ENCODE data around the gene MCM3AP. TPM values are rescaled to one million over a fixed set of nuclear protein-coding genes. Genes with fewer than 3 reads are reported as not detected.
"Not testable (repeated sequence)": the region's sequence is repeated elsewhere in the genome, so short reads cannot be mapped to it uniquely, and the experiment has no call there.

Gene MCM3AP
- total RNA-seq, 1 donor from 2014 or later = 137 TPM

- Mint-ChIP-seq H3K9me3 (no peaks in the 10 kb centered on the region), H3K27ac (peak overlapping the region; percentile 95), H3K4me1 (ENCODE audit: low read depth) (peaks cover 43% of the 10 kb centered on the region), H3K36me3 (ENCODE audit: low read depth) (peaks cover 19% of the 10 kb centered on the region), H3K4me3 (peak overlapping the region; percentile 93), H3K27me3 (ENCODE audit: insufficient read depth) (no peaks in the 10 kb centered on the region)
- no peak for DNase-seq (ENCODE audit: low spot score)
- intact Hi-C loops (cut with micrococcal nuclease) = loop anchor here (2.0 to 10.0 kb wide), 2 partner anchors 46 to 348 kb away; no protein-coding TSS in a partner anchor
Observed at GRCh38 chr21:46322351-46323226, 37.2 kb upstream of the MCM3AP start.

DNA sequence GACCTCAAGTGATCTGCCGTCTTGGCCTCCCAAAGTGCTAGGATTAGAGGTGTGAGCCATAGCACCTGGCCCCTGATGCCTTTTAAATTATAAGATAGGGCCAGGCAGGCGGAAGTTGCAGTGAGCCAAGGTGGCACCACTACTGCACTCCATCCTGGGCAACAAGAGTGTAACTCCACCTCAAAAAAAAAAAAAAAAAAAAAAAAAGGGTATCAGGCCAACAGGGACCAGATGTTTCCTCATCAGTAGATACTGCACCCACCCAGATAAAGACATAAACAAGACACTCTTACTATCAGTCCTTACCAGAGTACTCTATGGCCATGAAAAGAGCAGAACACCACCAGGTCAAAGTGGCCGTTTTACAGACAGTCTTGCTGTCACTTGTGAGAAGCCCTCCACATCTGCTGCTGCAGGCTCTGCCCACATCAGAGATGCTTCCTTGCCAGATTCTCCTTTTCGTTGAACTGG, 35.0 kb upstream of the MCM3AP start:
- intact Hi-C loops (cut with micrococcal nuclease) = loop anchor here (10.0 kb wide), 1 partner anchor 346 kb away; no protein-coding TSS in a partner anchor
- Mint-ChIP-seq H3K9me3 (no peaks in the 10 kb centered on the region), H3K4me1 (ENCODE audit: low read depth) (peaks cover 30% of the 10 kb centered on the region), H3K27me3 (ENCODE audit: insufficient read depth) (no peaks in the 10 kb centered on the region), H3K27ac (peak overlapping the region; percentile 29), H3K36me3 (ENCODE audit: low read depth) (peaks cover 8% of the 10 kb centered on the region), H3K4me3 (peak overlapping the region; percentile 41)
- DNase-seq (ENCODE audit: low spot score) = no peak

DNA sequence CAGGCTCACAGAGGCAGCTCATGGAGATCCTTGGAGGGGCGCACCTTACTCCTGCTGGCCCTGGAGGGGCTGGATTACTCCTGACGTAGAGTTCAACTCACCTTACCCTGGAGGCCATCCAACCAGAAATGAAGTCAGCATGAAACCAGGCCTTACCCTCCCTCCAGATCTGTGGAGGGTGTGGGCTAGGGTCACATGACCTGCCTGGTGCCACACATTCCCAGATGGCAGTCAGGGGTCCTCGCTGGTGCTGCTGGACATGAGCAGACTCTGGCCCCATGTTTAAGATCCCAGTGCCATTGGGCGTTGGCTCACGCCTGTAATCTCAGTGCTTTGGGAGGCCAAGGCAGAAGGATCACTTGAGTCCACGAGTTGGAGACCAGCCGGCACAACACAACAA, 33.8 kb upstream of the MCM3AP start:
- no peak for DNase-seq (ENCODE audit: low spot score)
- intact Hi-C loops (cut with micrococcal nuclease) = no loop called here
- H3K36me3 Mint-ChIP-seq (ENCODE audit: low read depth) = peaks cover 7% of the 10 kb centered on the region
- H3K9me3 Mint-ChIP-seq = no peaks in the 10 kb centered on the region
- H3K4me3 Mint-ChIP-seq = no peak overlapping the region
- H3K27ac Mint-ChIP-seq = no peak overlapping the region
- no peaks in the 10 kb centered on the region for H3K27me3 Mint-ChIP-seq (ENCODE audit: insufficient read depth)
- peaks cover 29% of the 10 kb centered on the region for H3K4me1 Mint-ChIP-seq (ENCODE audit: low read depth)

- DNase-seq (ENCODE audit: low spot score) = no peak
- Mint-ChIP-seq H3K9me3 (no peaks in the 10 kb centered on the region), H3K4me3 (no peak overlapping the region), H3K27me3 (ENCODE audit: insufficient read depth) (no peaks in the 10 kb centered on the region), H3K27ac (no peak overlapping the region), H3K36me3 (ENCODE audit: low read depth) (peaks cover 11% of the 10 kb centered on the region), H3K4me1 (ENCODE audit: low read depth) (peaks cover 29% of the 10 kb centered on the region)
- intact Hi-C loops (cut with micrococcal nuclease) = no loop called here
Observed at GRCh38 chr21:46318464-46318845, 33.0 kb upstream of the MCM3AP start.

DNA sequence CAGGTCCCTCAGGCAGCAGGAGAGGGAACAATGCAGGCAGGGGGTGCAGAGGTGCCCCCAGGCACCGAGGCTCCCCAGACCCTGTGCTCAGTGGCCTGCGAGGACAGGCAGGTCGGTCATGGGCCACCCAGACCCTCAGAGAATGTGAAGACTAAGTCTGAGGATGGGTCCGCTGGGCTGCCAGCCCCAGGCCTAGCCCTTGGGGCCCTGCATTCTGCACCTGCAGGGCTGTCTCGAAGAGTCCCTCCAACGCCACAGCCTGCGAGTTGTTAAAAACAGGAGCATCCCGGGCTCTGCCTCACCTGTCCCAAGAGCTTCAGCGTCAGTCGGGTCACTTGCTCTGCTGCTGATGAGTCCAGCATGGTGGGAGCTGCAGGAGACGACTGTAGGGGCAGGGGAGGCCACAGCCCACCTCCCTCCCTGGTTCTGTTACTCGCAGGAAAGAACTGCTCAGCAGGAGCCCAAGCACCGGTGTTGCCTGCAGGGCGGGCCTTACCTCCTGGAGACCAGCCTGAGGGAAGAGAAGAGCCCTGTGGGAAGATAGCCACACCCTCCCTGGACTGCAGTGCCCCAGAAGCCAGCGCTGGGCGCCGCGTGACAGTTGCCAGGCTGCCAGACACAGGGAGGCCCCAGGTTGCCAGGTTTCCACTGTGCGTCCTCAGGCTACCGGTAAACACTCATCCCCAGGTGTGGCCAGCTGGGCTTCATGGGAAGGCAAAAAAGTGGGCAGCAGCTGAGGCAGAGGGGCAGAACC, 32.5 kb upstream of the MCM3AP start:
- H3K27me3 Mint-ChIP-seq (ENCODE audit: insufficient read depth) = no peaks in the 10 kb centered on the region
- no peaks in the 10 kb centered on the region for H3K9me3 Mint-ChIP-seq
- peaks cover 25% of the 10 kb centered on the region for H3K4me1 Mint-ChIP-seq (ENCODE audit: low read depth)
- no peak overlapping the region for H3K27ac Mint-ChIP-seq
- no peak for DNase-seq (ENCODE audit: low spot score)
- no peak overlapping the region for H3K4me3 Mint-ChIP-seq
- intact Hi-C loops (cut with micrococcal nuclease) = no loop called here
- H3K36me3 Mint-ChIP-seq (ENCODE audit: low read depth) = peaks cover 11% of the 10 kb centered on the region

GRCh38 chr21:46316708-46317324, 31.4 kb upstream of the MCM3AP start:
- Mint-ChIP-seq H3K27me3 (ENCODE audit: insufficient read depth) (no peaks in the 10 kb centered on the region), H3K4me1 (ENCODE audit: low read depth) (peaks cover 17% of the 10 kb centered on the region), H3K36me3 (ENCODE audit: low read depth) (peaks cover 15% of the 10 kb centered on the region), H3K9me3 (no peaks in the 10 kb centered on the region), H3K27ac (no peak overlapping the region), H3K4me3 (no peak overlapping the region)
- intact Hi-C loops (cut with micrococcal nuclease) = no loop called here
- DNase-seq (ENCODE audit: low spot score) = no peak

DNA sequence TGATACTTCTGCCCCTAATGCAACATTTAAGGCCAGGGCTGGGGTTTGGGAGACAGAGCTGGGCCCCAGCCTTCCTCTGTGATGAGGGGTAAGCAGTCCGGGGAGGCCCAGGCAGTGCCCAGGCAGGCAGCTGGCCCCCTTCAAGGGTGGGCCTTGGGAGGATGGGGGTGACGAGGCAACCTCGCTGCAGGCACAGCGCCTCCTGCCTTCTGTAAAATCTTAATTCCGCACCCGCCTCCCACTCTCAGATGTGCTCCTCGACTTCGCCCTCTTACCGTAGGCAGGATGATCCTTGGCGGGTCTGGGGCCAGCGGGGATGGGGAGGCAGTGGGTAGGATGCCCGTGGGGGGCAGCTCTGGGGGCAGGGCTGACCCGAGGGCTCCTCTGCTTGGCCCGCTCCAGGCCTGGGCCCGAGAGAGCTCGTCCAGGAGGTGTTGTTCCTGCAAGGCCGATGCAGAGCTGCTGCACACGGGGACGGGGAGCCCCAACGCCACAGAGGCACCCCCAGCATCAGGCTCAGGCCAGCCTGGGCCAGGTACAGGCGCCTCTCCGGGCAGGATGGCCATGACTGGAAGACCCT, 29.1 kb upstream of the MCM3AP start:
- H3K27me3 Mint-ChIP-seq (ENCODE audit: insufficient read depth) = no peaks in the 10 kb centered on the region
- no peak for DNase-seq (ENCODE audit: low spot score)
- H3K4me1 Mint-ChIP-seq (ENCODE audit: low read depth) = no peaks in the 10 kb centered on the region
- no peaks in the 10 kb centered on the region for H3K9me3 Mint-ChIP-seq
- H3K36me3 Mint-ChIP-seq (ENCODE audit: low read depth) = peaks cover 19% of the 10 kb centered on the region
- no peak overlapping the region for H3K4me3 Mint-ChIP-seq
- intact Hi-C loops (cut with micrococcal nuclease) = no loop called here
- no peak overlapping the region for H3K27ac Mint-ChIP-seq

- no peak overlapping the region for H3K4me3 Mint-ChIP-seq
- no peaks in the 10 kb centered on the region for H3K4me1 Mint-ChIP-seq (ENCODE audit: low read depth)
- intact Hi-C loops (cut with micrococcal nuclease) = no loop called here
- H3K9me3 Mint-ChIP-seq = no peaks in the 10 kb centered on the region
- no peak overlapping the region for H3K27ac Mint-ChIP-seq
- peaks cover 24% of the 10 kb centered on the region for H3K36me3 Mint-ChIP-seq (ENCODE audit: low read depth)
- DNase-seq (ENCODE audit: low spot score) = no peak
- H3K27me3 Mint-ChIP-seq (ENCODE audit: insufficient read depth) = no peaks in the 10 kb centered on the region
Observed at GRCh38 chr21:46312949-46313348, 27.5 kb upstream of the MCM3AP start.

DNA sequence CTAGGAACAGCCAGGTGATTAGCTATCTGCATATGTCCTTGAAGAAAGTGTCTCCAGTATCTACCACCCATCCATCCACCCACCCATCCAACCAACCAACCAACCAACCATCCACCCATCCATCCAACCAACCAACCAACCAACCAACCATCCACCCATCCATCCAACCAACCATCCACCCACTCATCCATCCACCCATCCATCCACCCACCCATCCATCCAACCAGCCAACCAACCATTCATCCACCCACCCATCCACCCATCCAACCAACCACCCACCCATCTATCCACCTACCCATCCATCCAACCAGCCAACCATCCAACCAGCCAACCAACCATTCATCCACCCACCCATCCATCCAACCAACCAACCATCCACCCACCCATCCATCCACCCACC, 26.2 kb upstream of the MCM3AP start:
- H3K27me3 Mint-ChIP-seq (ENCODE audit: insufficient read depth) = no peaks in the 10 kb centered on the region
- H3K9me3 Mint-ChIP-seq = no peaks in the 10 kb centered on the region
- intact Hi-C loops (cut with micrococcal nuclease) = no loop called here

DNA sequence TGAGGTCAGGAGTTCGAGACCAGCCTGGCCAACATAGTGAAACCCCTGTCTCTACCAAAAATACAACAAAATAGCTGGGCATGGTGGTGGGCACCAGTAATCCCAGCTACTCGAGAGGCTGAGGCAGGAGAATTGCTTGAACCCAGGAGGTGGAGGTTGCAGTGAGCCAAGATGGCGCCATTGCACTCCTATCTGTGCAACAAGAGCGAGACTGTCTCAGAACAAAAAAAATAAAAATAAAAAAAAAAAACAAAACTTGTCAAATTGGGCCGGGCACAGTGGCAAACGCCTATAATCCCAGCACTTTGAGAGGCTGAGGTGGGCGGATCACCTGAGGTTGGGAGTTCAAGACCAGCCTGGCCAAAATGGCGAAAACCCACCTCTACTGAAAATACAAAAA, 24.8 kb upstream of the MCM3AP start:
- H3K9me3 Mint-ChIP-seq; H3K4me3 Mint-ChIP-seq; DNase-seq (ENCODE audit: low spot score); H3K4me1 Mint-ChIP-seq (ENCODE audit: low read depth); H3K27me3 Mint-ChIP-seq (ENCODE audit: insufficient read depth); H3K27ac Mint-ChIP-seq; intact Hi-C loops (cut with micrococcal nuclease): not testable (repeated sequence)
- H3K36me3 Mint-ChIP-seq (ENCODE audit: low read depth) = peaks cover 30% of the 10 kb centered on the region

More for the DNA sequence above, 26.2 kb upstream of the MCM3AP start:
- Mint-ChIP-seq H3K36me3 (ENCODE audit: low read depth) (peaks cover 30% of the 10 kb centered on the region), H3K4me1 (ENCODE audit: low read depth) (no peaks in the 10 kb centered on the region), H3K4me3 (no peak overlapping the region), H3K27ac (no peak overlapping the region)
- DNase-seq (ENCODE audit: low spot score) = no peak

GRCh38 chr21:46308431-46308830, 23.0 kb upstream of the MCM3AP start:
- Mint-ChIP-seq H3K4me3 (no peak overlapping the region), H3K27ac (no peak overlapping the region), H3K36me3 (ENCODE audit: low read depth) (peaks cover 36% of the 10 kb centered on the region), H3K4me1 (ENCODE audit: low read depth) (peaks cover 5% of the 10 kb centered on the region), H3K9me3 (no peaks in the 10 kb centered on the region), H3K27me3 (ENCODE audit: insufficient read depth) (no peaks in the 10 kb centered on the region)
- DNase-seq (ENCODE audit: low spot score) = no peak
- intact Hi-C loops (cut with micrococcal nuclease) = no loop called here

DNA sequence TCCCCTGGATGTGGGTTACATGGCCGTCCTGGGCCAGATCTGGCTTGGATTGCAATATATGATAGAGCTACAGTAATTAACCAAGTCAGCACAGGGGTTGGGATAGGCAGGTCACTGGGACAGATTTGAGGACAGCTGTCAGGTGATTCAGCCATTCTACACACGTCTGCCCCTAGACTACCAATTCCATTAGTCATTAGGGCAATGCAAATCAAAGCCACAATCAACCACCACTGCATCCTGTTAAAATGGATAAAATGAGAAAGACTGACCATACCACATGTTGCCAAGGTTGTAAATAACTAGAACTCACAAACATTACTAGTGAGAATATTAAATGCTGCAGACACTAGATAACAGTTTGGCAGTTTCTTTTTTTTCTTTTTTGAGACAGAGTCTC, 22.2 kb upstream of the MCM3AP start:
- no peak overlapping the region for H3K4me3 Mint-ChIP-seq
- no peaks in the 10 kb centered on the region for H3K9me3 Mint-ChIP-seq
- intact Hi-C loops (cut with micrococcal nuclease) = no loop called here
- H3K27ac Mint-ChIP-seq = peak overlapping the region; percentile 15
- peaks cover 33% of the 10 kb centered on the region for H3K36me3 Mint-ChIP-seq (ENCODE audit: low read depth)
- H3K4me1 Mint-ChIP-seq (ENCODE audit: low read depth) = peaks cover 5% of the 10 kb centered on the region
- no peaks in the 10 kb centered on the region for H3K27me3 Mint-ChIP-seq (ENCODE audit: insufficient read depth)
- DNase-seq (ENCODE audit: low spot score) = no peak
